HL-60 (cell line): ENCODE measurements around the gene RGMA.

ENCODE experiments used
- GABPA ChIP-seq: IDR thresholded peaks from 2 replicates; pipeline ENCODE4 v1.6.1; 2012; ENCODE audit warnings: low read depth
- POLR2AphosphoS5 ChIP-seq: IDR thresholded peaks from 2 replicates; pipeline ENCODE4 v1.6.1; 2012; ENCODE audit warnings: low read depth
- SPI1 ChIP-seq: IDR thresholded peaks from 2 replicates; pipeline ENCODE4 v1.6.1; 2012; ENCODE audit warnings: low read depth, mild to moderate bottlenecking, borderline replicate concordance
- TF ChIP-seq, protein P1 (sequence below): IDR thresholded peaks from 2 replicates; pipeline ENCODE4 v1.6.1; 2012; ENCODE audit warnings: low read depth; ENCODE audit not compliant: insufficient replicate concordance
- TF ChIP-seq, protein P2 (sequence below): IDR thresholded peaks from one replicate; pipeline ENCODE4 v1.5.1; 2011; ENCODE audit warnings: low read length, control low read depth, inconsistent platforms; ENCODE audit not compliant: insufficient read depth

DNA sequence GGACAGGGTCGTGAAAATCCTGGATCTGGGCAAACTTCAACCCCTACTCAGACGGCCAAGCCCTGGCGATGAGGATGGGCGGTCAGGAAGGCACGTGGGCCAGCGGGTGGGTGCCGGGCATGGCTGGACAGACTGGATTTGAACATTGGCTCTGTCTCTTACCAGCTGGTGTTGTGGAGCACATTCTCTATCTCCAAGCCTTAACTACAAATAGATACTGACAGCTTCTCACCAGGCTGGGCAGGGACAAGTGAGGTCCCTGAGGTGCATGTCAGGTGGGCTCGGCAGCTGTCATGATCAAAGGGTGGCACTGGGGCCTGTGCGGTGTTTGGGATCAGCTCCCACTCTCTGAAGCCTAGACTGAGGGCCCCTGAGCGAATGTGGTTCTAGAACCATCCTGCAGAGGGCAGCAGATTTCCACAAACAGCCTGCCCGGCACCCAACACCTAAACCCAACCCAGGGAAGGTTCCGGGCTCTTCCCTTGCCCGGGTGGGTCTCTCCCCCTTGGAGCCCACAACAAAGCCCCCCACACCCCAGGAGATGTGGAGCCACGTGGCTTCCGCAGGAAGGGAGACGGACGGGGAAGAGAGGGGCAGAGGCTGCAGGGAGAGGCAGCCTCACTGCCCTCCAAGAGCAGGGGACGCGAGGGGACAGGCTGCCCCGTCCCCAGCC is 58.4 kb downstream of the RGMA start:
- TF ChIP-seq, protein P1, sequence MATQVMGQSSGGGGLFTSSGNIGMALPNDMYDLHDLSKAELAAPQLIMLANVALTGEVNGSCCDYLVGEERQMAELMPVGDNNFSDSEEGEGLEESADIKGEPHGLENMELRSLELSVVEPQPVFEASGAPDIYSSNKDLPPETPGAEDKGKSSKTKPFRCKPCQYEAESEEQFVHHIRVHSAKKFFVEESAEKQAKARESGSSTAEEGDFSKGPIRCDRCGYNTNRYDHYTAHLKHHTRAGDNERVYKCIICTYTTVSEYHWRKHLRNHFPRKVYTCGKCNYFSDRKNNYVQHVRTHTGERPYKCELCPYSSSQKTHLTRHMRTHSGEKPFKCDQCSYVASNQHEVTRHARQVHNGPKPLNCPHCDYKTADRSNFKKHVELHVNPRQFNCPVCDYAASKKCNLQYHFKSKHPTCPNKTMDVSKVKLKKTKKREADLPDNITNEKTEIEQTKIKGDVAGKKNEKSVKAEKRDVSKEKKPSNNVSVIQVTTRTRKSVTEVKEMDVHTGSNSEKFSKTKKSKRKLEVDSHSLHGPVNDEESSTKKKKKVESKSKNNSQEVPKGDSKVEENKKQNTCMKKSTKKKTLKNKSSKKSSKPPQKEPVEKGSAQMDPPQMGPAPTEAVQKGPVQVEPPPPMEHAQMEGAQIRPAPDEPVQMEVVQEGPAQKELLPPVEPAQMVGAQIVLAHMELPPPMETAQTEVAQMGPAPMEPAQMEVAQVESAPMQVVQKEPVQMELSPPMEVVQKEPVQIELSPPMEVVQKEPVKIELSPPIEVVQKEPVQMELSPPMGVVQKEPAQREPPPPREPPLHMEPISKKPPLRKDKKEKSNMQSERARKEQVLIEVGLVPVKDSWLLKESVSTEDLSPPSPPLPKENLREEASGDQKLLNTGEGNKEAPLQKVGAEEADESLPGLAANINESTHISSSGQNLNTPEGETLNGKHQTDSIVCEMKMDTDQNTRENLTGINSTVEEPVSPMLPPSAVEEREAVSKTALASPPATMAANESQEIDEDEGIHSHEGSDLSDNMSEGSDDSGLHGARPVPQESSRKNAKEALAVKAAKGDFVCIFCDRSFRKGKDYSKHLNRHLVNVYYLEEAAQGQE: no peak
- TF ChIP-seq, protein P2, sequence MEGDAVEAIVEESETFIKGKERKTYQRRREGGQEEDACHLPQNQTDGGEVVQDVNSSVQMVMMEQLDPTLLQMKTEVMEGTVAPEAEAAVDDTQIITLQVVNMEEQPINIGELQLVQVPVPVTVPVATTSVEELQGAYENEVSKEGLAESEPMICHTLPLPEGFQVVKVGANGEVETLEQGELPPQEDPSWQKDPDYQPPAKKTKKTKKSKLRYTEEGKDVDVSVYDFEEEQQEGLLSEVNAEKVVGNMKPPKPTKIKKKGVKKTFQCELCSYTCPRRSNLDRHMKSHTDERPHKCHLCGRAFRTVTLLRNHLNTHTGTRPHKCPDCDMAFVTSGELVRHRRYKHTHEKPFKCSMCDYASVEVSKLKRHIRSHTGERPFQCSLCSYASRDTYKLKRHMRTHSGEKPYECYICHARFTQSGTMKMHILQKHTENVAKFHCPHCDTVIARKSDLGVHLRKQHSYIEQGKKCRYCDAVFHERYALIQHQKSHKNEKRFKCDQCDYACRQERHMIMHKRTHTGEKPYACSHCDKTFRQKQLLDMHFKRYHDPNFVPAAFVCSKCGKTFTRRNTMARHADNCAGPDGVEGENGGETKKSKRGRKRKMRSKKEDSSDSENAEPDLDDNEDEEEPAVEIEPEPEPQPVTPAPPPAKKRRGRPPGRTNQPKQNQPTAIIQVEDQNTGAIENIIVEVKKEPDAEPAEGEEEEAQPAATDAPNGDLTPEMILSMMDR: peak; percentile 59
- no peak for TF ChIP-seq POLR2AphosphoS5
- no peak for TF ChIP-seq GABPA
- TF ChIP-seq SPI1: no peak
